ENCODE data around the gene IQGAP2.

GRCh38 chr5:76477571-76477970, 74.5 kb downstream of the IQGAP2 start:
- no peak for TF ChIP-seq EZH2 (IDR thresholded peaks at IDR 0.05; ENCODE audit: low read length)
- TF ChIP-seq, protein P1, sequence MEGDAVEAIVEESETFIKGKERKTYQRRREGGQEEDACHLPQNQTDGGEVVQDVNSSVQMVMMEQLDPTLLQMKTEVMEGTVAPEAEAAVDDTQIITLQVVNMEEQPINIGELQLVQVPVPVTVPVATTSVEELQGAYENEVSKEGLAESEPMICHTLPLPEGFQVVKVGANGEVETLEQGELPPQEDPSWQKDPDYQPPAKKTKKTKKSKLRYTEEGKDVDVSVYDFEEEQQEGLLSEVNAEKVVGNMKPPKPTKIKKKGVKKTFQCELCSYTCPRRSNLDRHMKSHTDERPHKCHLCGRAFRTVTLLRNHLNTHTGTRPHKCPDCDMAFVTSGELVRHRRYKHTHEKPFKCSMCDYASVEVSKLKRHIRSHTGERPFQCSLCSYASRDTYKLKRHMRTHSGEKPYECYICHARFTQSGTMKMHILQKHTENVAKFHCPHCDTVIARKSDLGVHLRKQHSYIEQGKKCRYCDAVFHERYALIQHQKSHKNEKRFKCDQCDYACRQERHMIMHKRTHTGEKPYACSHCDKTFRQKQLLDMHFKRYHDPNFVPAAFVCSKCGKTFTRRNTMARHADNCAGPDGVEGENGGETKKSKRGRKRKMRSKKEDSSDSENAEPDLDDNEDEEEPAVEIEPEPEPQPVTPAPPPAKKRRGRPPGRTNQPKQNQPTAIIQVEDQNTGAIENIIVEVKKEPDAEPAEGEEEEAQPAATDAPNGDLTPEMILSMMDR (optimal IDR thresholded peaks at IDR 0.05 in 1 of 3, IDR thresholded peaks at IDR 0.05 in 1 of 3, conservative IDR thresholded peaks at IDR 0.05 in 1 of 3; ENCODE audit: extremely low read depth in 1 of 3, insufficient read depth in 2 of 3, low read length in 3 of 3), result no peak

Data from keratinocyte (primary cell).